ENCODE results near the gene MED13L. TPM values are rescaled to one million over a fixed set of nuclear protein-coding genes. Genes with fewer than 3 reads are reported as not detected.
A peak's percentile ranks its signal among the peaks of the same experiment; 100 is the strongest.

MED13L gene
- total RNA-seq (100 to 1,000 TPM; 105 to 196 TPM), polyA plus RNA-seq (ENCODE audit: insufficient read length in 2 of 2) (10 to 100 TPM; 52.2 to 72.5 TPM)
- long read RNA-seq, donor 1, full-length matches to known transcripts, result 4 of 4 reads
- long read RNA-seq, donor 1, partial matches to known transcripts, result 0 of 4 reads
- long read RNA-seq, donor 1, other reads (novel, unspliced or antisense), result 0 of 4 reads
- long read RNA-seq, donor 2, partial matches to known transcripts, result 0 of 3 reads
- long read RNA-seq, donor 2, other reads (novel, unspliced or antisense), result 0 of 3 reads
- long read RNA-seq, donor 3, full-length matches to known transcripts, result 5 of 5 reads
- long read RNA-seq, donor 3, partial matches to known transcripts, result 0 of 5 reads
- long read RNA-seq, donor 3, other reads (novel, unspliced or antisense), result 0 of 5 reads
- long read RNA-seq, donor 4, full-length matches to known transcripts, result 5 of 5 reads
- long read RNA-seq, donor 4, partial matches to known transcripts, result 0 of 5 reads
- long read RNA-seq, donor 4, other reads (novel, unspliced or antisense), result 0 of 5 reads

GRCh38 chr12:116277467-116278278 lies at the start of gene MED13L:
TSS of gene MED13L (minus strand) at chr12:116277693. CDS start at chr12:116277131, 562 bp downstream.
- Histone ChIP-seq H3K36me3 (ENCODE audit: control insufficient read depth, insufficient read depth, low read length) (no peaks in the 10 kb centered on the region), H3K4me1 (ENCODE audit: control insufficient read depth, insufficient read depth, low read length) (peaks cover 4% of the 10 kb centered on the region), H3K4me3 (ENCODE audit: low read depth, low read length) (peak within 1 kb of the TSS; percentile 75), H3K27ac (ENCODE audit: low read depth, low read length) (peak within 1 kb of the TSS; percentile 92), H3K27me3 (ENCODE audit: control insufficient read depth, insufficient read depth, low read length) (no peaks in the 10 kb centered on the region), H3K9me3 (ENCODE audit: control insufficient read depth, insufficient read depth, low read length) (no peaks in the 10 kb centered on the region)
- under 1% methylated on average over 104 of the region's 111 CpGs for WGBS (ENCODE audit: insufficient coverage)
- DNase-seq (ENCODE audit: low read depth in 4 of 6, low spot score in 6 of 6), result peak in 5 of 6 donors; percentile 81 to 97 (median 88)

DNA sequence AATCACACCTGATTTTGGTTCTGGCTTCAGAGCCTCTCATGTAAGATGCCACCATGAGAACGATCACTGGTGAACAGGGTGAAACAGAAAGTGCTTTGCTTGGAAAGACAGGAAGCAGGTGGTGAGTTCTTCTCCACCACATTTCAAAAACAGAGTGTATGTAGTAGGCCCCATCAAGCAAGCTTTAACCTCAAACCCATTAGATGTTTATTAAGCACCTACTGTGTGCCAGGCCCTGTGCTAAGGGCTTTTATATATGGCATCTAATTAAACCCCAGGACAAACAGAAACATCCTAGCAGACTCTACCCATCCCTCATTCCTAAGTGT lies 47.8 kb upstream of the MED13L start:
- Histone ChIP-seq H3K27ac (ENCODE audit: low read depth, low read length) (no peak overlapping the region), H3K4me3 (ENCODE audit: low read depth, low read length) (no peak overlapping the region)
- WGBS (ENCODE audit: insufficient coverage), result 100% methylated on average over 1 of the region's 1 CpG

DNA sequence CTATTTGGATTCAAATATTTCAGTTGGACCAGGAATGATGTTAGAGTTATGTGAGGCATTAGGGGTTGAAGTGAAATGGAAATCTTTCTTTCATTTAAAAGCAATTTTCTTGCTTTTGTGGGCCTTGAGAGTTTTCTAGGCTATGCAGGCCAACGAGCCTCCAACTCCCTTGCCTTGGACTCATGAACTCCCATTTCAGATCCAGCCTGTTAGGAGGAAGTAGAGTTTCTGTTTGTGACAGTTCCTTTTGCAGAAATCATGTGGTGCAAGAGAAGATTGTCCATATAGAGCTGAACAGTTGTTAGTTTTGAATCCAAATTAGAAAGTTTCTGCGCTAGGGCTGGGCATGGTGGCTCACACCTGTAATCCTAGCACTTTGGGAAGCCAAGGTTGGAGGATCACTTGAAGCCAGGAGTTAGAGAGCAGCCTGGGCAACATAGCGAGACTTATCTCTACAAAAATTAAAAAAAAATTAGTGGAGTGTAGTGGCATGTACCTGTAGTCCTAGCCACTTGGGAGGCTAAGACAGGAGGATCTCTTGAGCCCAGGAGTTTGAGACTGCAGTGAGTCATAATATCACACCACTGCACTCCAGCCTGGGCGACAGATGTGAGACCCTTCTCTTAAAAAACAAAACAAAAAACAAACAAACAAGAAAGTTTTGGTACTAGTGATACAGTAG lies 47.3 kb upstream of the MED13L start:
- WGBS (ENCODE audit: insufficient coverage), result 75% methylated on average over 1 of the region's 4 CpGs
- no peak overlapping the region for H3K27ac ChIP-seq (ENCODE audit: low read depth, low read length)
- no peak for DNase-seq (ENCODE audit: low read depth in 4 of 6, low spot score in 6 of 6)

More for the DNA sequence above, 47.8 kb upstream of the MED13L start:
- no peaks in the 10 kb centered on the region for H3K9me3 ChIP-seq (ENCODE audit: control insufficient read depth, insufficient read depth, low read length)
- no peaks in the 10 kb centered on the region for H3K4me1 ChIP-seq (ENCODE audit: control insufficient read depth, insufficient read depth, low read length)
- H3K27me3 ChIP-seq (ENCODE audit: control insufficient read depth, insufficient read depth, low read length), result no peaks in the 10 kb centered on the region
- DNase-seq (ENCODE audit: low read depth in 4 of 6, low spot score in 6 of 6), result no peak
- H3K36me3 ChIP-seq (ENCODE audit: control insufficient read depth, insufficient read depth, low read length), result no peaks in the 10 kb centered on the region

GRCh38 chr12:116323406-116324386 lies 46.2 kb upstream of the MED13L start:
- DNase-seq (ENCODE audit: low read depth in 4 of 6, low spot score in 6 of 6), result no peak
- Histone ChIP-seq H3K36me3 (ENCODE audit: control insufficient read depth, insufficient read depth, low read length) (no peaks in the 10 kb centered on the region), H3K27ac (ENCODE audit: low read depth, low read length) (no peak overlapping the region), H3K9me3 (ENCODE audit: control insufficient read depth, insufficient read depth, low read length) (no peaks in the 10 kb centered on the region), H3K27me3 (ENCODE audit: control insufficient read depth, insufficient read depth, low read length) (no peaks in the 10 kb centered on the region), H3K4me1 (ENCODE audit: control insufficient read depth, insufficient read depth, low read length) (peaks cover 4% of the 10 kb centered on the region), H3K4me3 (ENCODE audit: low read depth, low read length) (no peak overlapping the region)
- WGBS (ENCODE audit: insufficient coverage), result 100% methylated on average over 1 of the region's 10 CpGs

More for the DNA sequence above, 47.3 kb upstream of the MED13L start:
- Histone ChIP-seq H3K9me3 (ENCODE audit: control insufficient read depth, insufficient read depth, low read length) (no peaks in the 10 kb centered on the region), H3K4me1 (ENCODE audit: control insufficient read depth, insufficient read depth, low read length) (no peaks in the 10 kb centered on the region), H3K27me3 (ENCODE audit: control insufficient read depth, insufficient read depth, low read length) (no peaks in the 10 kb centered on the region), H3K36me3 (ENCODE audit: control insufficient read depth, insufficient read depth, low read length) (no peaks in the 10 kb centered on the region), H3K4me3 (ENCODE audit: low read depth, low read length) (no peak overlapping the region)

DNA sequence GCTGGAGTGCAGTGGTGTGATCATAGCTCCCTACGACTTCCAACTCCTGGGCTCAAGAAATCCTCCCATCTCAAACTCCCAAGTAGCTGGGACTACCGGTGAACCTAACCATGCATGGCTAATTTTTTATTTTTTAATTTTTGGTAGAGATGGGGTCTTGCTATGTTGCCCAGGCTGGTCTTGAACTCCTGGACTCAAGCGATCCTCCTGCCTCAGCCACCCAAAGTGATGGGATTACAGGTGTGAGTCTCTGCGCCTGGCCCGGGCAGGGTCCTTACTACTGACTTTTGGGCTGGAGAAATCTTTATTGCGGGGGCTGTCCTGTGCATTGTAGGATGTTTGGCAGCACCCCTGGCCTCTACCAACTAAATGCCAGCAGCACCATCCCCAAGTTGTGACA lies 44.4 kb upstream of the MED13L start:
- H3K36me3 ChIP-seq (ENCODE audit: control insufficient read depth, insufficient read depth, low read length), result no peaks in the 10 kb centered on the region
- no peak overlapping the region for H3K4me3 ChIP-seq (ENCODE audit: low read depth, low read length)
- no peaks in the 10 kb centered on the region for H3K9me3 ChIP-seq (ENCODE audit: control insufficient read depth, insufficient read depth, low read length)
- peaks cover 11% of the 10 kb centered on the region for H3K4me1 ChIP-seq (ENCODE audit: control insufficient read depth, insufficient read depth, low read length)
- WGBS (ENCODE audit: insufficient coverage), result no CpG with 5 or more reads among the region's 6 CpGs
- DNase-seq (ENCODE audit: low read depth in 4 of 6, low spot score in 6 of 6), result no peak
- no peak overlapping the region for H3K27ac ChIP-seq (ENCODE audit: low read depth, low read length)
- H3K27me3 ChIP-seq (ENCODE audit: control insufficient read depth, insufficient read depth, low read length), result no peaks in the 10 kb centered on the region

DNA sequence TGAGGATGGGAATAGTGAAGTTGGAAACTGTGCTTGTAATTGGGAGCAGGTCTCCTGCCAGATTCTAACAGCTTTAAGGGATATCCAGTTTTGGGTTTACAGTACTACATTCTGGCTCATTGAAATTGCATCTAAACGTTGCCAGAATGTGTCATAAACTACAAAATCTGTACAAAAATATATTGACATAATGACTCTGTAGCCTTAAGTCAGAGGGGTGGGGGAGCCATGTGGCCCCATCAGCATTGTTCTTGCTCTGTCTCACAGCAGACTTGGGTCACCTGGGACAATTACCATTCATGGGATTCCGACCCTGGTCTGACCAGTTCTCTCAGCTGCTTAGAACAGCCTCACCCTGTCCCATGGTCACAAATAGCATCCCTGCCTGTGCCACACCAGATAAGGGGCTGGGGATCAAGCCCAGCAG lies 43.3 kb upstream of the MED13L start:
- Histone ChIP-seq H3K27me3 (ENCODE audit: control insufficient read depth, insufficient read depth, low read length) (no peaks in the 10 kb centered on the region), H3K4me1 (ENCODE audit: control insufficient read depth, insufficient read depth, low read length) (peaks cover 11% of the 10 kb centered on the region), H3K27ac (ENCODE audit: low read depth, low read length) (no peak overlapping the region), H3K36me3 (ENCODE audit: control insufficient read depth, insufficient read depth, low read length) (no peaks in the 10 kb centered on the region), H3K4me3 (ENCODE audit: low read depth, low read length) (no peak overlapping the region), H3K9me3 (ENCODE audit: control insufficient read depth, insufficient read depth, low read length) (no peaks in the 10 kb centered on the region)
- WGBS (ENCODE audit: insufficient coverage), result 86% methylated on average over 1 of the region's 2 CpGs
- DNase-seq (ENCODE audit: low read depth in 4 of 6, low spot score in 6 of 6), result peak in 1 of 6 donors; percentile 84

- Histone ChIP-seq H3K9me3 (ENCODE audit: control insufficient read depth, insufficient read depth, low read length) (no peaks in the 10 kb centered on the region), H3K4me1 (ENCODE audit: control insufficient read depth, insufficient read depth, low read length) (peaks cover 11% of the 10 kb centered on the region), H3K36me3 (ENCODE audit: control insufficient read depth, insufficient read depth, low read length) (no peaks in the 10 kb centered on the region), H3K27me3 (ENCODE audit: control insufficient read depth, insufficient read depth, low read length) (no peaks in the 10 kb centered on the region), H3K4me3 (ENCODE audit: low read depth, low read length) (no peak overlapping the region), H3K27ac (ENCODE audit: low read depth, low read length) (peak overlapping the region; percentile 29)
- 77% methylated on average over 5 of the region's 16 CpGs for WGBS (ENCODE audit: insufficient coverage)
- DNase-seq (ENCODE audit: low read depth in 4 of 6, low spot score in 6 of 6), result peak in 1 of 6 donors; percentile 83
Observed at GRCh38 chr12:116319898-116320621, 42.6 kb upstream of the MED13L start.

GRCh38 chr12:116319233-116319897 lies 41.9 kb upstream of the MED13L start:
- Histone ChIP-seq H3K27me3 (ENCODE audit: control insufficient read depth, insufficient read depth, low read length) (no peaks in the 10 kb centered on the region), H3K4me3 (ENCODE audit: low read depth, low read length) (no peak overlapping the region), H3K27ac (ENCODE audit: low read depth, low read length) (no peak overlapping the region), H3K36me3 (ENCODE audit: control insufficient read depth, insufficient read depth, low read length) (no peaks in the 10 kb centered on the region), H3K4me1 (ENCODE audit: control insufficient read depth, insufficient read depth, low read length) (peaks cover 11% of the 10 kb centered on the region), H3K9me3 (ENCODE audit: control insufficient read depth, insufficient read depth, low read length) (no peaks in the 10 kb centered on the region)
- DNase-seq (ENCODE audit: low read depth in 4 of 6, low spot score in 6 of 6), result peak in 2 of 6 donors; percentile 51 to 61
- WGBS (ENCODE audit: insufficient coverage), result 66% methylated on average over 8 of the region's 14 CpGs

All from spinal cord (tissue), 10 donors.